Left colon (tissue), 2 donors: ENCODE results near the gene CRY2. TPM values are rescaled to one million over a fixed set of nuclear protein-coding genes. Genes with fewer than 3 reads are reported as not detected.

Experiments used
- total RNA-seq, 2 donors: library from RNA; stranded (reverse); fragmentation: NEBNext Ultra II Directional; extraction: Animal tissue kit (Norgen Biotek cat#: 25700); gene quantifications; one replicate each; pipeline ENCODE4 v1.2.1, GENCODE V29; 2021
- donor health status: DM: no; HTN: no; CAD: no.
- donor health status: DM: yes; HTN: yes; CAD: no.

The CRY2 gene
- total RNA-seq, 2 donors from 2014 or later = 25.6 to 31.3 TPM

Other genes starting within 250 kb of the CRY2 start
- gene CHST1, start 181.9 kb upstream of the CRY2 start, total RNA-seq = 1 to 10 TPM in 1 of 2 donors, under 1 TPM in 1; 0.40 to 1.4 TPM
- gene SLC35C1, start 42.3 kb upstream of the CRY2 start, total RNA-seq = 10 to 100 TPM; 48.6 to 56.8 TPM
- gene MAPK8IP1, start 38.2 kb downstream of the CRY2 start, total RNA-seq = 1 to 10 TPM; 1.7 to 4.0 TPM
- gene FREY1, start 59.8 kb downstream of the CRY2 start, total RNA-seq = 1 to 10 TPM in 1 of 2 donors, under 1 TPM in 1; 0.61 to 1.3 TPM
- gene PEX16, start 70.4 kb downstream of the CRY2 start, total RNA-seq = 10 to 100 TPM; 39.6 to 42.9 TPM
- gene LARGE2, start 75.2 kb downstream of the CRY2 start, total RNA-seq = 1 to 10 TPM; 1.1 to 4.2 TPM